Measurements from ENCODE around the gene RBMS3.

DNA sequence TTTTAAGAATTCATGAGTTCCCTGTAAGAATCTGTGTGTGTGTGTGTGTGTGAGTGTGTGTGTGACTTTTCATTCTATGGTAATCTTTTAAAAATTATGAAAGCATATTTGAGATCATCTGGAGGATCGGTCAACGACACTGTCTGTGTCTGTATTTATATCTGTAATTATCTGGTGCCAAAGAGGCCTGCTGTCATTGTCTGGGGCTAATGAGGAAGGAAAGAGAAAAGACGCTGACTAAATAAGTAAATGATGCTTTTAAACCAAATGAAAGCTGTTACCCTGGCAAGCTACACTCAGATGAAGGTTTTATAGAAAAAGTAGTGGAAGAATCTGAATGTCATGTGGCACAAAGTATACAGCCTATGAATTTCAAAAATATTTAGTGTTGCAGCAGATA is 439.8 kb downstream of the RBMS3 start:
- TF ChIP-seq CTCF (IDR thresholded peaks at IDR 0.05), result no peak
- TF ChIP-seq POLR2A (IDR thresholded peaks at IDR 0.05), result no peak
